OCI-LY1 (cell line): ENCODE data around the gene ADAMTS18.

Experiments
- H2AFZ ChIP-seq: fragments of 200-600 bp; sonication (generic), shearing (Covaris generic); 2 replicates; pipeline ENCODE4 v1.6.0; 2014; ENCODE audit warnings: antibody characterized with exemption, mild to moderate bottlenecking, low read length
- H3F3A ChIP-seq: fragments of 200-600 bp; sonication (generic), shearing (Covaris generic); 2 replicates; pipeline ENCODE4 v1.6.0; 2014; ENCODE audit warnings: mild to moderate bottlenecking, antibody characterized with exemption, low read length, moderate library complexity; ENCODE audit not compliant: insufficient read depth
- H3K27ac ChIP-seq: fragments of 200-600 bp; sonication (generic); 2 replicates; pipeline ENCODE4 v1.5.1; 2014; ENCODE audit warnings: low read length, mixed run types, mild to moderate bottlenecking, low read depth; ENCODE audit not compliant: poor library complexity, severe bottlenecking
- H3K27me3 ChIP-seq: fragments of 200-600 bp; sonication (generic); 2 replicates; pipeline ENCODE4 v1.6.0; 2014; ENCODE audit warnings: antibody characterized with exemption, mild to moderate bottlenecking, low read length, moderate library complexity; ENCODE audit not compliant: insufficient read depth
- H3K36me3 ChIP-seq: fragments of 200-600 bp; sonication (generic); 2 replicates; pipeline ENCODE4 v1.6.1; 2014; ENCODE audit warnings: mild to moderate bottlenecking, antibody characterized with exemption, low read length, moderate library complexity, mixed read lengths; ENCODE audit not compliant: insufficient read depth
- H3K4me1 ChIP-seq: fragments of 200-600 bp; sonication (generic); 2 replicates; pipeline ENCODE4 v1.5.1; 2014; ENCODE audit warnings: mild to moderate bottlenecking, low read length, moderate library complexity; ENCODE audit not compliant: insufficient read depth, severe bottlenecking
- H3K4me2 ChIP-seq: fragments of 200-600 bp; sonication (generic), shearing (Covaris generic); 2 replicates; pipeline ENCODE4 v1.6.1; 2014; ENCODE audit warnings: low read length
- H3K4me3 ChIP-seq: fragments of 200-600 bp; sonication (generic); 2 replicates; pipeline ENCODE4 v1.5.1; 2014; ENCODE audit warnings: low read length, low read depth, mild to moderate bottlenecking, mixed read lengths; ENCODE audit not compliant: poor library complexity, severe bottlenecking
- H3K79me2 ChIP-seq: fragments of 200-600 bp; shearing (Covaris generic); 2 replicates; pipeline ENCODE4 v1.6.1; 2016; ENCODE audit warnings: mixed run types, low read length, mixed read lengths; ENCODE audit not compliant: insufficient read depth
- H3K9ac ChIP-seq: fragments of 200-600 bp; sonication (generic), shearing (Covaris generic); 2 replicates; pipeline ENCODE4 v1.6.1; 2014; ENCODE audit warnings: mild to moderate bottlenecking, low read length, mixed read lengths
- H3K9me2 ChIP-seq: fragments of 200-600 bp; sonication (generic), shearing (Covaris generic); 2 replicates; pipeline ENCODE4 v1.6.1; 2014; ENCODE audit warnings: low read depth, mild to moderate bottlenecking, low read length, mixed read lengths
- H3K9me3 ChIP-seq: fragments of 200-600 bp; shearing (Covaris generic); 2 replicates; pipeline ENCODE4 v1.6.1; 2014; ENCODE audit warnings: low read length, mixed read lengths
- H4K20me1 ChIP-seq: fragments of 200-600 bp; sonication (generic), shearing (Covaris generic); 2 replicates; pipeline ENCODE4 v1.6.0; 2016; ENCODE audit warnings: mild to moderate bottlenecking, low read length; ENCODE audit not compliant: insufficient read depth
- CTCF ChIP-seq: fragments of 200-600 bp; sonication (generic), shearing (Covaris generic); IDR thresholded peaks from 2 replicates; pipeline ENCODE4 v1.5.1; 2017; ENCODE audit warnings: mild to moderate bottlenecking, antibody characterized with exemption, low read length, moderate library complexity, mixed read lengths
- EZH2 ChIP-seq: fragments of 200-600 bp; sonication (generic), shearing (Covaris generic); IDR thresholded peaks from 2 replicates; pipeline ENCODE4 v1.8.0; 2017; ENCODE audit warnings: borderline replicate concordance, mixed run types, mild to moderate bottlenecking, antibody characterized with exemption, low read length, moderate library complexity, mixed read lengths

The ADAMTS18 gene

GRCh38 chr16:77335652-77336234 lies 99.1 kb downstream of the ADAMTS18 start:
- TF ChIP-seq CTCF (no peak), EZH2 (no peak)
- no peaks in the 10 kb centered on the region for H4K20me1 ChIP-seq
- H3K9ac ChIP-seq, result no peak overlapping the region
- H3K4me3 ChIP-seq, result no peak overlapping the region
- no peaks in the 10 kb centered on the region for H3K27me3 ChIP-seq
- no peaks in the 10 kb centered on the region for H3F3A ChIP-seq
- no peaks in the 10 kb centered on the region for H3K9me3 ChIP-seq
- no peak overlapping the region for H2AFZ ChIP-seq
- H3K9me2 ChIP-seq, result no peaks in the 10 kb centered on the region
- no peaks in the 10 kb centered on the region for H3K79me2 ChIP-seq
- no peaks in the 10 kb centered on the region for H3K4me1 ChIP-seq
- H3K36me3 ChIP-seq, result no peaks in the 10 kb centered on the region
- H3K4me2 ChIP-seq, result no peak overlapping the region
- no peak overlapping the region for H3K27ac ChIP-seq

GRCh38 chr16:77332792-77333191 lies 102.0 kb downstream of the ADAMTS18 start:
- Histone ChIP-seq H3K36me3 (no peaks in the 10 kb centered on the region), H3K9me3 (no peaks in the 10 kb centered on the region)

GRCh38 chr16:77331802-77332586 lies 102.8 kb downstream of the ADAMTS18 start:
- Histone ChIP-seq H3K9me2 (no peaks in the 10 kb centered on the region), H2AFZ (no peak overlapping the region), H3K9me3 (no peaks in the 10 kb centered on the region), H3K4me1 (no peaks in the 10 kb centered on the region), H3K36me3 (no peaks in the 10 kb centered on the region), H3F3A (no peaks in the 10 kb centered on the region), H4K20me1 (no peaks in the 10 kb centered on the region), H3K27ac (no peak overlapping the region), H3K4me3 (no peak overlapping the region), H3K79me2 (no peaks in the 10 kb centered on the region), H3K27me3 (no peaks in the 10 kb centered on the region), H3K9ac (no peak overlapping the region), H3K4me2 (no peak overlapping the region)
- no peak for TF ChIP-seq EZH2
- no peak for TF ChIP-seq CTCF

More at GRCh38 chr16:77332792-77333191, 102.0 kb downstream of the ADAMTS18 start:
- H3K9ac ChIP-seq, result no peak overlapping the region
- no peak overlapping the region for H3K4me3 ChIP-seq
- H3K4me2 ChIP-seq, result no peak overlapping the region
- no peak overlapping the region for H2AFZ ChIP-seq
- no peaks in the 10 kb centered on the region for H4K20me1 ChIP-seq
- no peaks in the 10 kb centered on the region for H3K79me2 ChIP-seq
- no peaks in the 10 kb centered on the region for H3K9me2 ChIP-seq
- H3F3A ChIP-seq, result no peaks in the 10 kb centered on the region
- TF ChIP-seq CTCF (no peak), EZH2 (no peak)
- no peaks in the 10 kb centered on the region for H3K27me3 ChIP-seq
- no peak overlapping the region for H3K27ac ChIP-seq
- H3K4me1 ChIP-seq, result no peaks in the 10 kb centered on the region
